GM19397 (cell line): ENCODE measurements around the gene HAO1.
A peak's percentile ranks its signal among the peaks of the same experiment; 100 is the strongest.
"Not testable (repeated sequence)": the region's sequence is repeated elsewhere in the genome, so short reads cannot be mapped to it uniquely, and the experiment has no call there.

ENCODE experiments used
- ATAC-seq: cut with Tn5 transposase; IDR thresholded peaks from one replicate; pipeline ENCODE4 v1.9.1; 2021; ENCODE audit warnings: mild to moderate bottlenecking, moderate library complexity; ENCODE audit not compliant: unreplicated experiment

HAO1 gene

DNA sequence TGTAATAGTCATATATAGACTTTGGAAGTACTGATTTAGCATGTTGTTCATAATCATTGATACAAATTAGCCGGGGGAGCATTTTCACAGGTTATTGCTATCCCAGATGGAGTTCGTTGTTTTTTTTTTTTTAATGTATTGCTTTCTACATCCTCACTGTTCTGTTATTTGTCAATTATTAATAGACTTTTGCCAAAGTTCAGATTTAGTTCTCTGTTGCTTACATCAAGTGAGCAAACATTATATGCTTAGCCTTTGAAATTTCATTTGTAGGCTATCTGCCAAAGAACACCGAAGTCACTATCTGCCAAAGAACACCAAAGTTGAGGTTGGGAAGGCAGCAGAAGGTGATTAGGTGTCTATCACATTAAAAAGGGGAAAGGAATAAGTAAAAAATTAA is at the start of gene HAO1:
TSS of gene HAO1 (minus strand) at position 118 of the 400 bp plus-strand sequence. CDS start at position 82, 36 bp downstream.
- ATAC-seq = no peak

GRCh38 chr20:7989379-7989778 is 49.1 kb upstream of the HAO1 start:
- no peak for ATAC-seq

- ATAC-seq = no peak
Observed at GRCh38 chr20:7985916-7986315, 45.7 kb upstream of the HAO1 start.

DNA sequence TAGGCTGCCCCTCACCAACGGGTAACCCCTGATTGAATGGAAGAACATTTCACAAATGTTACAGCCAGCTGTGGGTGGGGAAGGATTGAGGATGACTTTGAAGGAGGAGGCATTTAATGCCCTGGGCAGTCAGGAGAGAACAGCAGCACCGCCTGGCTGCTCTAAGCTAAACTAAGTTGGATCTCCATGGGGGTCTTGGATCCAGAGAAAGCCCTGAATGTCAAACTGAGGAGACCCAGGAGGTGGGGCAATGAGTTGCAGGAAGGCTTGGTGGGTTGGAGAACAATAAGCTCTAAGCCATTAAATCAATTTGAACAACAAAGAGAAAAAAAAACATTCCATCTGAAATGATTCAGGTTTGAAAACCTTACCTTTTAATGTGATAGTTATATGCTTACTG is 43.9 kb upstream of the HAO1 start:
- no peak for ATAC-seq

DNA sequence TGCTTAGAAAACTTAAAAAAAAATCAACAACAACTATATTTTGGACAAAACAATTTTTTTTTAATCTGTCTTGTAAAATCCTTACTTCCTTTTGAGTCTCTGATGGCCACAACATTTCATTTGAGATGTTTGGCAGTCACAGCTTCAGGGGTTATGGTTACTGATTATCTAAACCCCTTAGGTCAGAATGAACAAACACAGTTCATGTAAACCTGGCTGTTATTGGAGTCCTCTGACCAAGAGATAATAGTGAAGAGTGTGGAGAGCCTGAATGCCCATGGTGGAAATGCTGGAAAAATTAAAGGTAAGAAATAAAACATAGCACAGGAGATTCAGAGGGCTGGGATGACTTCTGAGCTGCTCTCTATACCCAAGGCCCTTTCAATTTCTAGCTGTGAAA is 41.1 kb upstream of the HAO1 start:
- no peak for ATAC-seq

GRCh38 chr20:7980332-7981046 is 40.2 kb upstream of the HAO1 start:
- ATAC-seq = no peak

DNA sequence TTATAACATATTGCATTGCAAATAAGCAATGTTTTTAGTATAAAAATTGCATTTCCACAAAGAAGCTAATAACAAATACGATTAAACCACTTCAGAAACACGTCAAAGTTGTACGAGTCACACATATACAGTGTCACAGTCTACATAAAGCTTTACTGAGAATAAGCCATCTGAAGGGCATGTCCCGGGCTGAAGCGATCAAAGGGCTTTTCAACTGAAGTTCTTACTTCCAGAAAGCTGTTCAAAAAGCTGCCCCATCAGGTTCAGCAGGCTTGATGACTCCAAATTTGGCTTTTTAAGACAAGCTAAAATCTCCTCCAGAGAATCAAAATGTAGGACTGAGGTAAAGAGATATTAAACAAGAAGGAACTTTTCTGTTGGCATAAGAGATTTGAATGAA is 37.5 kb upstream of the HAO1 start:
- ATAC-seq = no peak

GRCh38 chr20:7975851-7976414 is 35.7 kb upstream of the HAO1 start:
- no peak for ATAC-seq

DNA sequence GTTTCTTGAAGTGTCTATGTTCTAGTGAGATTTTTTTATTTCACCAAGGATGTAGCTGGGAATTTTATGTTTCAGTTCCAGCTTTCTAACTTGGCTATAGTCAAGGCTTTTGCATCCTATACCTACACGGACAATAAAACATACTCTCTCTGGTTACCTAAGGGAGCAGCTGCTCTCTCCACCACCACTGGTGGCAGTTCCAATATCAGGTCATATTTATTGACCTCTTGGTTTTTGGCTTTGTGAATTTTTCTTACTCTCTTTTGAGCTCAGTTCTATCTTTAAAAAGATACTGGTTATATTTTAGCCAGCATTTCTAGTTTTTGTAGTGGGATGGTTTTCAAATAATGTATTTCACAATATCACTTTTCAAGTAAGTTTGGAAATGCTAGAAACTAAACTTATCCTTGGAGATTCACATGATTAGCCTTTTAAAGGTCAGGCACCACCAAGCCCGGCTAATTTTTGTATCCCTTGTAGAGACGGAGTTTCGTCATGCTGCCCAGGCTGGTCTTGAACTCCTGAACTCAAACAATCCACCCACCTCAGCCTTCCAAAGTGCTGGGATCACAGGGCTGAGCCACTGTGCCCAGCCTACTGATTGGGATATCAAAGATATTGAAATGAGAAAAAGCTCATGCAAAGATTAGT is 34.7 kb upstream of the HAO1 start:
- ATAC-seq = no peak

- ATAC-seq = no peak
Observed at GRCh38 chr20:7971536-7972280, 31.4 kb upstream of the HAO1 start.

DNA sequence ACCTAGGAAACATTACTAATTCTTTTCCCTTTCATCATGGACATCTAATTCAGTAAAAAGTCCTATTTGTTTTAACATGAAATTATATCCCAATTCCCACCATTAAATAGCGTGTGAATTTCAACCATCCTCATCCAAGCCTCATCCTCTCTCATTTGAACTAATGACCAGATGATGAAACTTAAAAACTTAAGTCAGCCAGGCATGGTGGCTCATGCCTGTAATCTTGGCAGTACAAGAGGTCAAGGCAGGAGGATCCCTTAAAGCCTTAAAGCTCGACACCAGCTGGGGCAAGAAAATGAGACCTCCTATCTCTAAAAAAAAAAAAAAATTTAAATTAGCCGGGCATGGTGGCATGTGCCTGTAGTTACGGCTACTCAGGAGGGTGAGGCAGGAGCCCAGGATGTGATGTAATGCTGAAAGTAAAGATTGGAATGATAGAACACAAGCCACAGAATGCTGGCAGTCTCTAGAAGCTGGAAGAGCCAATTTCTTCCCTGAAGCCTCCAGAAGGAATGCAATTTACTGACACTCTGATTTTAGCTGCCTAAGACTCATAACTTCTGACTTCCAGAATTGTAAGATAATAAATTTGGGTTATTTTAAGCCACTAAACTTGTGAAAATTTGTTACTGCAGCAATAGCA is 27.1 kb upstream of the HAO1 start:
- ATAC-seq = no peak

GRCh38 chr20:7966176-7966575 is 25.9 kb upstream of the HAO1 start:
- ATAC-seq = no peak

DNA sequence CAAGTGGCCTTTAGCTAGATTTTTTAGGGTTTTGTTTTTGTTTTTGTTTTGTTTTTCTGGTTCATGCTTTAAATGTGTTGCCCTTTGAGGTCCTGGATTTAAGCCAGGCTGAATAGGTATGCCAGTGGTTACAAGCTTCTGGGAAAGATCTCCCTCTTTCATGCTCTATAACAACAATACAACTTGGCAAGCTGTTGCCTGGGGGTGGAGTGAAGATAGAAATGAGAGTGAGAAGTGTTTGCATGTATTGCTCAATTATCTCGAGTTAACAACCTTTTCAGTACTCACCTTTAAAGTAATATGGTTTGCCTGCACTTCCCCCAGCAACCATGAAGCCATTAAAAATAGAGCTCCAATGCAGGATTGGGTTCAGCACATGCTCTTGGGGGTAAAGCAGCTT is 19.2 kb upstream of the HAO1 start:
- no peak for ATAC-seq

DNA sequence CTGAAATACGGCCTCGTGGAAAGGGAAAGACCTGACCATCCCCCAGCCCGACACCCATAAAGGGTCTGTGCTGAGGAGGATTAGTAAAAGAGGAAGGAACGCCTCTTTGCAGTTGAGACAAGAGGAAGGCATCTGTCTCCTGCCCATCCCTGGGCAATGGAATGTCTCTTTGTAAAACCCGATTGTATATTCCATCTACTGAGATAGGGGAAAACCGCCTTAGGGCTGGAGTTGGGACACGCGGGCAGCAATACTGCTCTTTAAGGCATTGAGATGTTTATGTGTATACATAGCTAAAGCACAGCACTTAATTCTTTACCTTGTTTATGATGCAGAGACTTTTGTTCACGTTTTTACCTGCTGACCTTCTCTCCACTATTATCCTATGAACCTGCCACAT is 16.3 kb upstream of the HAO1 start:
- ATAC-seq = not testable (repeated sequence)

DNA sequence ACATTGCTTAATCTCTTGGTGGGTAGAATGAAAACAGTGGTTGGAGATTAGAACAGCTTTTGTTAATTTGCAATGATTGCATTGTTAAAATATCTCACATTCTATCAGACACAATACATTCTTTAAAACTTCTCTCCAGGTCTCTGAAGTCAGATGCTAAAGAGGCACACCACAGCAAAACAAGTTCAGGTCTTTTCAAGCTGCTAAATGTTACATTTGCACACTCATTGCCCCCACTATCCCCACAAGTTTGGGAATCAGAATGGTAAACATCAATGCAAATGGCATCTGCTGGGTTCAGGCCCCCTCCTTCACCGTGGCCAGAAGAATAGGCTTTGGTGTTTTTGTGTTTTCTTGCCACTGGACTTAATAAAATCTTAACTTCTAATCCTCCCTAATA is 10.1 kb upstream of the HAO1 start:
- ATAC-seq = no peak

- ATAC-seq = no peak
Observed at GRCh38 chr20:7943891-7944290, 3.6 kb upstream of the HAO1 start.

DNA sequence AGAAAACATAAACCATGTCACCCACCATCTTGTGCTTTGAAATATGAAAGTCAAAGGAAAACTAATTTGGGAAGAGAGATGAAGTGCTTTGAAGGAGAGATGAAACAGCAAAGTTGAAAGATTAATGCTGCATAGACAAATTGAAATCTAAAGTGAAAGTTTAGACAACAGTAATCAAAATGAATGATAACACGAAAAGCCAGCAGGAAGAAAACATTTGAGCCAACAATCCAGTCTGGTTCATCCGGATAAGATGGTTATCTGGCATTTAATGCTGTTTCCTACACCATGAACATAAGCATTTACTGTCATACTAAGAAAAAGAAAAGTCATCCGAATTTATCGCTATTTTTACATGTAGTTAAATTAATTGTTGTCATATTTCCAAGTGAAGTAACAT is 595 bp downstream of the HAO1 start:
- ATAC-seq = no peak

- no peak for ATAC-seq
Observed at GRCh38 chr20:7938058-7938457, 2.2 kb downstream of the HAO1 start.

- no peak for ATAC-seq
Observed at GRCh38 chr20:7937328-7937727, 2.9 kb downstream of the HAO1 start.

- peak; percentile 56 for ATAC-seq
Observed at GRCh38 chr20:7935027-7935551, 5.2 kb downstream of the HAO1 start.

- ATAC-seq = no peak
Observed at GRCh38 chr20:7933346-7933745, 6.9 kb downstream of the HAO1 start.
